Activated CD4-positive, alpha-beta T cell treated with anti-CD3 and anti-CD28 coated beads, Interleukin-10, Interleukin-2, amounts not matched to agents 100 ng/mL and 50 ng/mL, durations not matched to agents 16 hours and 8 hours (primary cell): ENCODE results near the gene STK36.

Experiments used
- DNase-seq: peaks from one replicate; pipeline ENCODE4 v3.0.0-alpha.2; 2020

STK36 gene

DNA sequence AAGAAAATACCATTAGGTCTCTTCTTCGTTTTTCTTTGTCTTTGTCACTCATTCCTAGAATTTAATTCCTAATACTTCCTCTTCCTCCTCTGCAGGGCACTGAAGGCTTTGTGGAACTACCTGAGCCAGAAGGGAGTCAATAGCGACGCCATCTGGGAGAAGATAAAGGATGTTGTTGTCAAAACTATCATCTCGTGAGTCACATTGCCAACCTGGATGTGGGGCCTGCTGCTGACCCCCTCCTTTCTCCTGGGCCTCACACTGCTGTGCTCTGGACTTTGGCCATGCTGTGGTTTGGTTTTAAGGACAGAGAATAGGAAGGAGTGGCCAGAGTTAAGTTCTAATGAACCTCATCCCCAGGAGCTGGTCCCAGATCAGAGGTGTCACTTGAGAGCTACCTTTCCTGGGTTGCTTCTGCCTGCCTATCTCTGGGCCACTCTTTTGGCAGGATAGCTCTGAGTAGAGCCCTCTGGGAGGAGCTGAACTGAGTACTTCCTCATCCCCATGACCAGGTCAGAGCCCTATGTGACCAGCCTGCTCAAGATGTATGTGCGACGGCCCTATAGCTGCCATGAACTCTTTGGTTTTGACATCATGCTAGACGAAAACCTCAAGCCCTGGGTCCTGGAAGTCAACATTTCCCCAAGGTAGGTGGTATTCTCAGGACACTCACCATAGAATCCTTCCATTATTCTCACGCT is 77.0 kb downstream of the STK36 start:
- DNase-seq, result no peak
